ENCODE measurements around the gene MACROD2. TPM values are rescaled to one million over a fixed set of nuclear protein-coding genes. Genes with fewer than 3 reads are reported as not detected.

Gene MACROD2
- total and polyA plus RNA-seq, 2 donors (not counting 1 experiment from before 2014, with no cell fraction given), result 5.3 to 6.7 TPM

DNA sequence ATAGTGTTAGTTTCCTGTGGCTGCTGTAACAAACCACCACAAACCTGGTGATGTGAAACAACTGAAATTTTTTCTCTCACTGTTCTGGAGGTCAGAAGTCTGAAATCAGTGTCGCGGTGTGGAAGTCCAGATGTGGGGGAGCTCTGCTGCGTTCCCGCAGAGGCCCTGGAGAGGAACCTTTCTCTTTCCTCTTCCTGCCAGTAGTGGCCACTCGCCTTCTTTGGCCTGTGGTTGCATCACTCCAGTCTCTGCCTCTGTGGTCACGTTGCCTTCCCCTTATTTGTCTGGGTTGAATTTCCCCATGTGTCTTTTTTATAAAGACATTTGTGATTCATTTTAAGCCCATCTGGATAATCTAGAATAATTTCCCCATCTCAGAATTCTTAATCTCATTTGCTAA, 637.6 kb downstream of the MACROD2 start:
- Mint-ChIP-seq H3K4me1 (no peaks in the 10 kb centered on the region), H3K4me3 (no peak overlapping the region), H3K27ac (no peak overlapping the region), H3K27me3 (peaks cover 12% of the 10 kb centered on the region), H3K9me3 (ENCODE audit: insufficient read depth) (no peaks in the 10 kb centered on the region)
- DNase-seq (no peak), ATAC-seq (ENCODE audit: low read depth) (no peak)
- Histone ChIP-seq H3K79me2 (ENCODE audit: control insufficient read depth, insufficient read depth, low read length) (no peaks in the 10 kb centered on the region), H3K4me2 (replicated peaks; ENCODE audit: low read depth, low read length, poor library complexity, severe bottlenecking) (no peak overlapping the region), H3K27ac (ENCODE audit: low read length in 2 of 2) (no peak overlapping the region), H3K9ac (ENCODE audit: low read length) (no peak overlapping the region), H3K36me3 (replicated peaks in 1 of 2; ENCODE audit: control extremely low read depth in 1 of 2, control insufficient read depth in 1 of 2, extremely low read depth in 1 of 2, insufficient read depth in 2 of 2, low read length in 1 of 2) (no peaks in the 10 kb centered on the region), H3K4me1 (ENCODE audit: control insufficient read depth in 2 of 2, insufficient read depth in 2 of 2, low read length in 2 of 2) (no peaks in the 10 kb centered on the region), H3K27me3 (replicated peaks in 1 of 4; ENCODE audit: control extremely low read depth in 1 of 4, control insufficient read depth in 3 of 4, insufficient read depth in 4 of 4, low read length in 3 of 4) (no peaks in the 10 kb centered on the region), H3K9me3 (ENCODE audit: control extremely low read depth in 1 of 3, control insufficient read depth in 2 of 3, insufficient read depth in 1 of 3, low read length in 2 of 3) (peaks cover 0 to 1% (median 0%) of the 10 kb centered on the region in 3 donors), H3K4me3 (ENCODE audit: control extremely low read depth in 1 of 5, extremely low read depth in 1 of 5, insufficient read depth in 1 of 5, low read depth in 2 of 5, low read length in 4 of 5) (no peak overlapping the region), H4K20me1 (ENCODE audit: control insufficient read depth, insufficient read depth, low read length, poor library complexity, severe bottlenecking) (no peaks in the 10 kb centered on the region), H2AFZ (ENCODE audit: insufficient read depth, low read depth, low read length, poor library complexity, severe bottlenecking) (no peak overlapping the region)
- intact Hi-C loops (cut with micrococcal nuclease), result no loop called here
- TF ChIP-seq EZH2 (IDR thresholded peaks at IDR 0.05; ENCODE audit: borderline replicate concordance, insufficient read depth, low read depth, low read length, poor library complexity, severe bottlenecking), result no peak
- TF ChIP-seq, protein P1, sequence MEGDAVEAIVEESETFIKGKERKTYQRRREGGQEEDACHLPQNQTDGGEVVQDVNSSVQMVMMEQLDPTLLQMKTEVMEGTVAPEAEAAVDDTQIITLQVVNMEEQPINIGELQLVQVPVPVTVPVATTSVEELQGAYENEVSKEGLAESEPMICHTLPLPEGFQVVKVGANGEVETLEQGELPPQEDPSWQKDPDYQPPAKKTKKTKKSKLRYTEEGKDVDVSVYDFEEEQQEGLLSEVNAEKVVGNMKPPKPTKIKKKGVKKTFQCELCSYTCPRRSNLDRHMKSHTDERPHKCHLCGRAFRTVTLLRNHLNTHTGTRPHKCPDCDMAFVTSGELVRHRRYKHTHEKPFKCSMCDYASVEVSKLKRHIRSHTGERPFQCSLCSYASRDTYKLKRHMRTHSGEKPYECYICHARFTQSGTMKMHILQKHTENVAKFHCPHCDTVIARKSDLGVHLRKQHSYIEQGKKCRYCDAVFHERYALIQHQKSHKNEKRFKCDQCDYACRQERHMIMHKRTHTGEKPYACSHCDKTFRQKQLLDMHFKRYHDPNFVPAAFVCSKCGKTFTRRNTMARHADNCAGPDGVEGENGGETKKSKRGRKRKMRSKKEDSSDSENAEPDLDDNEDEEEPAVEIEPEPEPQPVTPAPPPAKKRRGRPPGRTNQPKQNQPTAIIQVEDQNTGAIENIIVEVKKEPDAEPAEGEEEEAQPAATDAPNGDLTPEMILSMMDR (IDR thresholded peaks at IDR 0.05), result no peak
- POLR2A ChIA-PET, result no interaction called here
- CTCF ChIA-PET, result no interaction called here
- WGBS (ENCODE audit: insufficient coverage), result 92% methylated on average over 4 of the region's 6 CpGs

DNA sequence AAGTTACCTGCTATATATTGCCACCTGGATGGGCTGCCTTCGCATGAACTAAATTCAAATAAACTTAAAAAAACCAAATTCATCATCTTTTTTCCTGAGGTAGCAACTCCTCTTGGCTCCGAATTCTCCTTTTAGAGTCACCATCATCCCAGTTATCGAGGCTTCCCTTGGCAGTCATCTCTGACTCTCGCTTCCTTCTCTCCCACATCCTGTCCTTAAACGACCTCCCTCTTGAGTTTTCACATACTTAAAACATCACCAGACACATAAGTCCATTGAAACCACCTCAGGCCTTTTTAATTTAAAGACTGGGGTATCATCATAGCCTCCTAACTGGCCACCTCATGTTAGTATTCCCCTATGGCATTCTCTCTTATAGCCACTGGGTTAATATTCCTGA, 638.2 kb downstream of the MACROD2 start:
- 65% methylated on average over 4 of the region's 5 CpGs for WGBS (ENCODE audit: insufficient coverage)
- Histone ChIP-seq H3K9me3 (ENCODE audit: control extremely low read depth in 1 of 3, control insufficient read depth in 2 of 3, insufficient read depth in 1 of 3, low read length in 2 of 3) (peaks cover 0 to 1% (median 0%) of the 10 kb centered on the region in 3 donors), H3K36me3 (replicated peaks in 1 of 2; ENCODE audit: control extremely low read depth in 1 of 2, control insufficient read depth in 1 of 2, extremely low read depth in 1 of 2, insufficient read depth in 2 of 2, low read length in 1 of 2) (no peaks in the 10 kb centered on the region), H3K9ac (ENCODE audit: low read length) (no peak overlapping the region), H3K4me2 (replicated peaks; ENCODE audit: low read depth, low read length, poor library complexity, severe bottlenecking) (no peak overlapping the region), H2AFZ (ENCODE audit: insufficient read depth, low read depth, low read length, poor library complexity, severe bottlenecking) (no peak overlapping the region), H3K4me1 (ENCODE audit: control insufficient read depth in 2 of 2, insufficient read depth in 2 of 2, low read length in 2 of 2) (no peaks in the 10 kb centered on the region), H3K27me3 (replicated peaks in 1 of 4; ENCODE audit: control extremely low read depth in 1 of 4, control insufficient read depth in 3 of 4, insufficient read depth in 4 of 4, low read length in 3 of 4) (no peaks in the 10 kb centered on the region), H3K4me3 (ENCODE audit: control extremely low read depth in 1 of 5, extremely low read depth in 1 of 5, insufficient read depth in 1 of 5, low read depth in 2 of 5, low read length in 4 of 5) (no peak overlapping the region), H3K79me2 (ENCODE audit: control insufficient read depth, insufficient read depth, low read length) (no peaks in the 10 kb centered on the region), H3K27ac (ENCODE audit: low read length in 2 of 2) (no peak overlapping the region), H4K20me1 (ENCODE audit: control insufficient read depth, insufficient read depth, low read length, poor library complexity, severe bottlenecking) (no peaks in the 10 kb centered on the region)
- intact Hi-C loops (cut with micrococcal nuclease), result no loop called here
- POLR2A ChIA-PET, result no interaction called here
- no peak for DNase-seq
- CTCF ChIA-PET, result no interaction called here
- ATAC-seq (ENCODE audit: low read depth), result no peak
- Mint-ChIP-seq H3K9me3 (ENCODE audit: insufficient read depth) (no peaks in the 10 kb centered on the region), H3K27ac (no peak overlapping the region), H3K4me3 (no peak overlapping the region), H3K4me1 (no peaks in the 10 kb centered on the region), H3K27me3 (peaks cover 12% of the 10 kb centered on the region)
- TF ChIP-seq, protein P1 (IDR thresholded peaks at IDR 0.05), result no peak
- TF ChIP-seq EZH2 (IDR thresholded peaks at IDR 0.05; ENCODE audit: borderline replicate concordance, insufficient read depth, low read depth, low read length, poor library complexity, severe bottlenecking), result no peak
